Breast epithelium (tissue), 3 donors: ENCODE data around the gene TBX6.

ENCODE experiments used
- CTCF ChIP-seq, 3 donors: fragments of 450-650 bp; IDR thresholded peaks; one replicate each; pipeline ENCODE4 v1.5.1; 2016 to 2017; ENCODE audit warnings: antibody characterized with exemption in 3 of 3, mild to moderate bottlenecking in 3 of 3, moderate library complexity in 3 of 3
- POLR2A ChIP-seq: fragments of 450-650 bp; IDR thresholded peaks from one replicate; pipeline ENCODE4 v1.6.1; 2016; ENCODE audit warnings: antibody characterized with exemption, mild to moderate bottlenecking, moderate library complexity

GRCh38 chr16:30070490-30070889 is 21.2 kb downstream of the TBX6 start:
- TF ChIP-seq POLR2A (no peak), CTCF (IDR thresholded peaks at IDR 0.05) (no peak)
